Heart right ventricle (tissue), 16 donors: ENCODE results near the gene BASP1. TPM values are rescaled to one million over a fixed set of nuclear protein-coding genes. Genes with fewer than 3 reads are reported as not detected.

Experiments
- ATAC-seq, 8 donors: fragments of 200-7000 bp; cut with Tn5 transposase; one replicate each; pipeline ENCODE4 v1.9.1; 2020; ENCODE audit warnings: mild to moderate bottlenecking in 8 of 8, moderate library complexity in 8 of 8, moderate number of reproducible peaks in 1 of 8
- DNase-seq, 2 donors: peaks; one replicate each; pipeline ENCODE4 v3.0.0-alpha.2; 2020
- H3K27ac ChIP-seq, 10 donors: fragments of 200-600 bp; sonication (generic) in 2 of 10; one replicate each; pipeline versions ENCODE4 v1.5.0 to v1.8.0; 2020 to 2022; ENCODE audit warnings: mild to moderate bottlenecking in 3 of 10
- H3K27me3 ChIP-seq, 7 donors: fragments of 200-600 bp; one replicate each; pipeline ENCODE4 v1.8.0; 2021 to 2022; ENCODE audit warnings: mild to moderate bottlenecking in 2 of 7
- H3K36me3 ChIP-seq, 9 donors: fragments of 200-600 bp; sonication (generic) in 1 of 9; one replicate each; pipeline versions ENCODE4 v1.5.0 to v1.8.0; 2020 to 2022; ENCODE audit warnings: mild to moderate bottlenecking in 2 of 9
- H3K4me1 ChIP-seq, 9 donors: fragments of 200-600 bp; sonication (generic) in 1 of 9; one replicate each; pipeline versions ENCODE4 v1.5.0 to v1.8.0; 2020 to 2022; ENCODE audit warnings: mild to moderate bottlenecking in 4 of 9
- H3K4me3 ChIP-seq, 10 donors: fragments of 200-600 bp; sonication (generic) in 2 of 10; one replicate each; pipeline versions ENCODE4 v1.5.0 to v1.8.0; 2020 to 2022; ENCODE audit warnings: mild to moderate bottlenecking in 7 of 10, moderate library complexity in 2 of 10
- H3K9me3 ChIP-seq, 11 donors: fragments of 200-600 bp in 10 of 11; sonication (generic) in 2 of 11; one replicate each; pipeline versions ENCODE4 v1.5.0 to v1.8.0; 2013 to 2022; ENCODE audit warnings: mild to moderate bottlenecking in 2 of 11, control low read depth in 1 of 11, moderate library complexity in 1 of 11
- CTCF ChIP-seq, 9 donors: fragments of 200-600 bp; sonication (generic) in 2 of 9; IDR thresholded peaks; one replicate each; pipeline versions ENCODE4 v1.5.0 to v1.8.0; 2021 to 2022; ENCODE audit warnings: antibody characterized with exemption in 9 of 9, mild to moderate bottlenecking in 5 of 9, moderate library complexity in 1 of 9
- WGBS, 2 donors: extraction: QIAGEN DNeasy Blood & Tissue Kit; methylation state at CpG; one replicate each; pipeline ENCODE4 v1.1.7; 2013; ENCODE audit warnings: inconsistent platforms in 1 of 2; 5-methylcytosine and 5-hydroxymethylcytosine counted together
- intact Hi-C, 10 donors: fragments of 100-400 bp; cut with DNase I; formaldehyde crosslinking; loops; one replicate each; pipeline versions ENCODE4 v1.11.1 to v1.14.2; 2022
- polyA plus RNA-seq, 2 donors: library from polyadenylated mRNA; stranded (reverse); fragments of 200-250 nt; gene quantifications; one replicate each; pipeline ENCODE4 v1.2.3, GENCODE V29; 2013
- total RNA-seq, 10 donors: library from RNA; stranded (reverse); fragmentation: NEBNext Ultra II Directional in 3 of 10; extraction: Animal tissue kit (Norgen Biotek cat#: 25700) in 3 of 10; gene quantifications; one replicate each; pipeline versions ENCODE4 v1.2.1 to v1.2.4, GENCODE V29; 2021 to 2023
- donor health status: Arrhythmogenic right ventricular cardiomyopathy.
- donor health status: ischemic (EF 13 %, LVEDD 7.1; RV severe dilation, severe dysfunction).
- donor health status: healthy with polysubstance abuse.
- donor health status: DM: no; HTN: yes; CAD: no.
- donor health status: DM: no; HTN: no; CAD: no.
- donor health status: ischemic (EF 25% LVEDD 6.9; RV normal size, moderate dysfunction).
- donor health status: ischemic (EF 25% LVEDD 5.7; RV mildly dilated, moderate dysfunction).
- donor health status: healthy.
- donor health status: DM: yes; HTN: yes; CAD: no.
- donor health status: Ischemic cardiomyopathy.
- donor health status: ischemic (EF 35%, LVEDD 5.7; RV mildly dilated, moderate dysfunction).
- donor health status: nonischemic (EF 11% LVEDD 7.7; RV severe dilation, severe dysfunction).
- donor health status: DM: yes; HTN: yes; CAD: no.
- donor health status: PGD.
- donor health status: ischemic (EF 29% LVEDD 5.4; RV normal size, mild dysfunction).
- donor health status: nonischemic (EF 23%, LVEDD 6.1; RV moderate dilation, normal function).

BASP1 gene
- total and polyA plus RNA-seq, 12 donors, result 0.42 to 8.8 (median 1.6) TPM

- Histone ChIP-seq H3K27ac (peak overlapping the region in 1 of 10 donors; percentile 74), H3K27me3 (peaks cover 0 to 77% (median 55%) of the 10 kb centered on the region in 7 donors), H3K9me3 (no peaks in the 10 kb centered on the region), H3K4me1 (peaks cover 0 to 21% (median 17%) of the 10 kb centered on the region in 9 donors), H3K4me3 (peak overlapping the region in 8 of 10 donors; percentile 32 to 70 (median 54)), H3K36me3 (no peaks in the 10 kb centered on the region)
- DNase-seq (peak in 1 of 2 donors; percentile 7), ATAC-seq (peak in 6 of 8 donors; percentile 7 to 49 (median 22))
- 1 to 3% methylated on average over 19 to 21 of the region's 22 CpGs for WGBS, 2 donors
- no peak for TF ChIP-seq CTCF (IDR thresholded peaks at IDR 0.05)
- intact Hi-C loops, result loop anchor here in 9 of 10 donors (2.0 to 10.0 kb wide), 5 partner anchors 1088 to 1098 kb away; no protein-coding TSS in a partner anchor
Measured at GRCh38 chr5:17216974-17217492, 398 bp upstream of the BASP1 start.

GRCh38 chr5:17218353-17219005 lies 1.0 kb downstream of the BASP1 start:
- Histone ChIP-seq H3K4me3 (peak overlapping the region; percentile 25 to 70 (median 52)), H3K36me3 (no peaks in the 10 kb centered on the region), H3K9me3 (no peaks in the 10 kb centered on the region), H3K4me1 (peaks cover 0 to 22% (median 17%) of the 10 kb centered on the region in 9 donors), H3K27ac (peak overlapping the region in 3 of 10 donors; percentile 22 to 91 (median 35)), H3K27me3 (peaks cover 0 to 80% (median 51%) of the 10 kb centered on the region in 7 donors)
- DNase-seq (peak; percentile 8 to 26), ATAC-seq (peak in 7 of 8 donors; percentile 6 to 34 (median 26))
- no peak for TF ChIP-seq CTCF (IDR thresholded peaks at IDR 0.05)
- intact Hi-C loops, result loop anchor here in 5 of 10 donors (2.0 to 10.0 kb wide), 4 partner anchors 1086 to 1096 kb away; no protein-coding TSS in a partner anchor
- WGBS, 2 donors, result 1% methylated on average over 45 of the region's 45 CpGs

GRCh38 chr5:17219006-17219422 lies 1.6 kb downstream of the BASP1 start:
- no peaks in the 10 kb centered on the region for H3K36me3 ChIP-seq
- peaks cover 0 to 24% (median 17%) of the 10 kb centered on the region in 9 donors for H3K4me1 ChIP-seq
- H3K27me3 ChIP-seq, result peaks cover 0 to 84% (median 51%) of the 10 kb centered on the region in 7 donors
- intact Hi-C loops, result loop anchor here in 5 of 10 donors (2.0 to 10.0 kb wide), 4 partner anchors 1086 to 1096 kb away; no protein-coding TSS in a partner anchor
- H3K9me3 ChIP-seq, result no peaks in the 10 kb centered on the region
- H3K27ac ChIP-seq, result peak overlapping the region in 1 of 10 donors; percentile 91
- TF ChIP-seq CTCF (IDR thresholded peaks at IDR 0.05), result no peak
- peak overlapping the region; percentile 25 to 70 (median 52) for H3K4me3 ChIP-seq
- ATAC-seq (peak in 1 of 8 donors; percentile 17), DNase-seq (no peak)
- 8 to 11% methylated on average over 20 of the region's 20 CpGs for WGBS, 2 donors

- Histone ChIP-seq H3K36me3 (no peaks in the 10 kb centered on the region), H3K9me3 (no peaks in the 10 kb centered on the region), H3K27me3 (peaks cover 0 to 88% (median 54%) of the 10 kb centered on the region in 7 donors), H3K27ac (peak overlapping the region in 1 of 10 donors; percentile 91), H3K4me3 (peak overlapping the region in 2 of 10 donors; percentile 56 to 70), H3K4me1 (peaks cover 0 to 25% (median 17%) of the 10 kb centered on the region in 9 donors)
- intact Hi-C loops, result loop anchor here in 5 of 10 donors (2.0 to 10.0 kb wide), 4 partner anchors 1085 to 1095 kb away; no protein-coding TSS in a partner anchor
- ATAC-seq (no peak), DNase-seq (no peak)
- no peak for TF ChIP-seq CTCF (IDR thresholded peaks at IDR 0.05)
- WGBS, 2 donors, result 84 to 85% methylated on average over 12 of the region's 12 CpGs
Measured at GRCh38 chr5:17219469-17219868, 2.0 kb downstream of the BASP1 start.
